GM12874 (cell line): Measurements from ENCODE around the gene SERPINB7.

Experiments
- CTCF ChIP-seq: IDR thresholded peaks from 2 replicates; pipeline ENCODE4 v1.5.1; 2011; ENCODE audit warnings: low read depth, mild to moderate bottlenecking, control low read depth, low read length, moderate library complexity; ENCODE audit not compliant: insufficient read depth

SERPINB7 gene

GRCh38 chr18:63848159-63848558 is 72.9 kb downstream of the SERPINB7 start:
- peak; percentile 48 for TF ChIP-seq CTCF

- TF ChIP-seq CTCF, result peak; percentile 66; the same call in 1 of the 2 replicates
Measured at GRCh38 chr18:63850020-63850419, 74.8 kb downstream of the SERPINB7 start.

GRCh38 chr18:63850636-63851035 is 75.4 kb downstream of the SERPINB7 start:
- TF ChIP-seq CTCF, result no peak
